DLD1 (cell line): ENCODE data around the gene PRTG.
"Not testable (repeated sequence)": the region's sequence is repeated elsewhere in the genome, so short reads cannot be mapped to it uniquely, and the experiment has no call there.

ENCODE experiments used
- in situ Hi-C: cut with HindIII; loops from 2 replicates; pipeline ENCODE4 v1.10.0; 2017; ENCODE audit warnings: low sequenced_read_pairs

PRTG gene

DNA sequence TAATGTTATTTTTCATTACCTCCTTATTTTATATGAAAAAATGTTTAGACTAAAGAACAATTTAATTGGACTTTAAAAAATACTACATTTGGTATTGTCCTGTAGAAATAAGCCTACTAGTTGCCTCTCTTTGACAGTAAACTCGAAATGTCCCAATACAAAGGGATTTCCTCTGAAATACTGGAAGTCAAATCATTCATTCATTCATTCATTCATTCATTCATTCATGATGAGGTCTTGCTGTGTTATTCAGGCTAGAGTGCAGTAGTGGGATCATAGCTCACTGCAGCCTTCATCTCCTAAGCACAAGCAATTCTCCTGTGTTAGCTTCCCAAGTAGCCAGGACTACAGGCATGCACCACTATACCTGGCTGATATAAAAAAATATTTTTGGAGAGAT, 104.2 kb downstream of the PRTG start:
- in situ Hi-C loops = no loop called here

DNA sequence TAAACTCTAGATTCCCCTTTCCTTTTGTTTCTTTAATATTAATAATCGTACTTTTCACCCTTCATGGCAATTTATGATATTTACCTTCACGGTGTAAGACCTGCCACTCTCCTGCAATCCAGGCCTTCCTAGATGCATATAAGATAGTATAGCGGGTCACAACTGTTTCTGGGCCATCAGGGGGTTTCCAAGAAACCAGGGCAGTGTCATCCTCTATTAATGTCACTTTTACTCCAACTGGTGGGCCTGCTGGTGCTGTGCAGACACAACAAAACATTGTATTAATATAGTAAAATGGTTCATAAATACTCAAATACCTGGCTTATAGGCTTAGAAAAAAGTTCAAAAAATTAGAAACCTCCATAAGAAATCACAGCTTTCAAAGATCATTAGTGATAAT, 105.9 kb downstream of the PRTG start:
- in situ Hi-C loops = no loop called here

- in situ Hi-C loops = no loop called here
Measured at GRCh38 chr15:55633731-55634130, 109.2 kb downstream of the PRTG start.

DNA sequence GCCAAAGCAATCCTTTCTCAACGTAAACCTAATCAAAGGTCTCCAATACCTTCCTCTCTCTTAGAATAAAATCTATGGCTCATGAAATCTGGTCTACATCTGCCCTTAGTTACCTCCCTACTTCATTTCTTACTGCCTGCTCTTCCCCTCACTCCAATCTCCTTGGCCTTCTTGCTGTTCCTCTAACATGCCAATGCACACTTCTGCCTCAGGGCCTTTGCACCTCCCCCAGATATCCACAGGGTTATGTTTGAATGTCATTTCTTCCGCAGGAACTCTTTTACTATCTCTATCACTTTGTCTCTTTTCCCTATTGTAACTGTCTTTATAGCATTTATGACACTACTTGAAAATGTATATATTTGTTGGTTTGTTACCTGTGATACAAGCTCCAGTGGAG, 110.5 kb downstream of the PRTG start:
- in situ Hi-C loops = no loop called here

- in situ Hi-C loops = no loop called here
Measured at GRCh38 chr15:55630858-55631257, 112.1 kb downstream of the PRTG start.

DNA sequence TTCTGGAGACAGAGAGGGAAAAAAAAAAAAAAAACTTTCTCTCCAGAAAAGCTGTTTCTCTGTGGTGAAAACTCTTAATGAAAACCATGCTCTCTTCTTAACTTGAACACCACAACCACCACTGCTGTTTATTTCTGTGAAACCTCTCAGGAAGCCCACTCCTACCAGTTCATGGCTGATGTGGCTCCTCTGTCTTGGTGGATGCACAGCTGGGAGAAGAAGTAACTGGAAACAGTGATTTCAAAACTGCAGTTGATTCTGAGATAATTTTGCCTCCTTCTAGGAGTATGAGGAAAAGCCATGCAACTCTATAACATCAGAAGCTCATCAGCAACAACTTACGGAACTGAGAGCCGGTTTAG, 114.6 kb downstream of the PRTG start:
- in situ Hi-C loops = no loop called here

- in situ Hi-C loops = no loop called here
Measured at GRCh38 chr15:55627730-55628368, 115.1 kb downstream of the PRTG start.

- in situ Hi-C loops = no loop called here
Measured at GRCh38 chr15:55619783-55620182, 123.2 kb downstream of the PRTG start.

DNA sequence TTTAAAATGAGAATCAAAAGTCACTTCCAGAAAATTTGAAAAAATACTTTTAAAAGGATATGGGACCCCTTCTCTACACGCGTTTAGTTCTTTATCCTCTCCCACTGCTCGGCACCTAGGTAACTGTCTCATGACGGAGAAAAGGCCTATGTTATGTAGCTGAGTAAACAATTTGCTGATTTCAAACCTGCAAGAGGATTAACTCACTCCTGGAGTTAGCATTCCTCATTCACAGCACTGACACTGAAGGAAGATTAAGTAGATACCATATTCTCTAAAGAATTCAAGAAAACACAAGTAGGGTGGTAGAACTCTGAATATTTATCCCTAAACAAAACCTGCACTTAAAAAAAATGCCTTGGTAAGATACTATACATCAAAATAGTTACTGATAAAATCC, 124.6 kb downstream of the PRTG start:
- in situ Hi-C loops = no loop called here

DNA sequence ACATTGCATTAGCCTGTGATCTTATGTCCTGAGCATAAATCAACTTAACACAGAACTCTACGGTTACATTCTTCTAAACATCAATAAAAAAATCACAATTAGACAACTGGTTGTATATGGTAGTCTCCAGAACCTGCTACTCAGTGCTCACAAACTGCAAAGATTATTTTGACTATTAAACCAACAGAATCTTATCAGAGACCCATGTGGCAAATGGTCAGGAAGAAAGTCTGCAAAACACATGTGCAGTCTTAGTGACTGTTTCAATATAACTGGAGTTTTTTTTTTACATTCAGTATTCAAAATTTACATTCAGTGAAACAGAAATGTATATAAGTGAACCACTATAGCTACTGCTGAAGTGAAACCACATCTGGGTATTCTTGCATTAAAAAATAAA, 127.5 kb downstream of the PRTG start:
- in situ Hi-C loops = no loop called here

DNA sequence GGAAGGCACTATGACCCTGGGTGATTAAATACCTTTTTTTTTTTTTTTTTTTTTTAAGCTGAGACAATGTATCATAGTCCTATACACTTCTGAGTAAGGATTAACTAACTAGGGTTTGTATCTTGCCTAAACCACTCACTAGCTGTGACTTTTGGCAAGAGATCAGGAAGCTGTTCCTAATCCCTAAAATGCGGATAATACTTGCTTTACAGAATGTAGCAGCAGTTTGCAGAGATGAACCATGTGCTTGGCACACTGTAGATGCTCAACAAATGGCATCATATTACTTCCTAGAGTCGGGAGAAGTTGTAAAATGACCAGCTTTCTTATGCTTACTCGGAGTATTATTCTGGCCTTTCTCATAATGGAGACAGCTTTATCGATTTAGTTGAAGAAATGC, 129.2 kb downstream of the PRTG start:
- in situ Hi-C loops = no loop called here

- in situ Hi-C loops = no loop called here
Measured at GRCh38 chr15:55606214-55606613, 136.7 kb downstream of the PRTG start.

DNA sequence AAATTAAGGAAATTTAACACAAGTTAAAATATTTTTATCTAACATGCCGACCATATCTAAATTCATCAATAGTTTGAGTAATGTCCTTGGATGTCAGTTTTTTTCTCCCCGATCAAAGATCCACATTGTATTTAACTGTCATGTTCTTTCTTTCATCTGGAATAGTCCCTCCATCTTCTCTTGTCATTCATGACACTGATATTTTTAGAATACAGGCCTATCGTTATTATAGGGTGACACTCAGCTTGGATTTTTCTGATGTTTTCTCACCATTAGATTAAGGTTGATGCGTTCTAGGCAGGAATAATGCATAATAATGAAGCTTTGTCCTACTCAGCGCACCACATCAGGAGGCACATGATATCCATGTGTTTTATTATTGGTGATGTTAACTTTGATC, 141.6 kb downstream of the PRTG start:
- in situ Hi-C loops = no loop called here

- in situ Hi-C loops = no loop called here
Measured at GRCh38 chr15:55599439-55599838, 143.5 kb downstream of the PRTG start.

DNA sequence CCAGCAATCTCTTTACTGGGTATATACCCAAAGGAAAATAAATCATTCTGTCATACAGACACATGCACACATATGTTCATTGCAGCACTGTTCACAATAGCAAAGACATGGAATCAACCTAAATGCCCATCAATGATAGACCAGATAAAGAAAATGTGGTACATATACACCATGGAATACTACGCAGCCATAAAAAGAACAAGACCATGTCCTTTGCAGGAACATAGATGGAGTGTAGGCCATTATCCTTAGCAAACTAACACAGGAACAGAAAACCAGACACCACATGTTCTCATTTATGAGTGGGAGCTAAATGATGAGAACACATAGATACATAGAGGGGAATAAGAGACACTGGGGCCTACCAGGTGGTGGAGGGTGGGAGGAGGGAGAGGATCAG, 149.9 kb downstream of the PRTG start:
- in situ Hi-C loops = not testable (repeated sequence)

- in situ Hi-C loops = no loop called here
Measured at GRCh38 chr15:55590788-55591187, 152.2 kb downstream of the PRTG start.

DNA sequence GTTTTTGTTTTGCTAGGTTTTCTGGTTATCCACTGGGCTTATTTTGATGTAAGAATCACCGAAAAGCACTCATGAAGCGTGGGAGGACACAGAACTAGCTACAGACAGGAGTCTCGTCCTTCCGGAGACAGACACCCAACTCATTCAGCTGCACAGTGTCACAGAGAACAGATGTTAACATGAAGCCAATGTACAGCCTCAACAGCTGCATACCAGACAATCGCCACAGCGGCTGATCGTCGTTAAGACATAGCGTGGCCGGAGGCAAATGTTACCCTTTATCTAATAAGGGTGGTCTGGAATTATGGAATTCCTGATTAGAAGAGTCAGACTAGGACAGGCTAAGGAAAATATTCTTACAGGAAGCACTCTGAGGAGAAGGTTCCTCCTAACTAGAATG, 153.7 kb downstream of the PRTG start:
- in situ Hi-C loops = no loop called here

GRCh38 chr15:55588815-55589115, 154.2 kb downstream of the PRTG start:
- in situ Hi-C loops = no loop called here

DNA sequence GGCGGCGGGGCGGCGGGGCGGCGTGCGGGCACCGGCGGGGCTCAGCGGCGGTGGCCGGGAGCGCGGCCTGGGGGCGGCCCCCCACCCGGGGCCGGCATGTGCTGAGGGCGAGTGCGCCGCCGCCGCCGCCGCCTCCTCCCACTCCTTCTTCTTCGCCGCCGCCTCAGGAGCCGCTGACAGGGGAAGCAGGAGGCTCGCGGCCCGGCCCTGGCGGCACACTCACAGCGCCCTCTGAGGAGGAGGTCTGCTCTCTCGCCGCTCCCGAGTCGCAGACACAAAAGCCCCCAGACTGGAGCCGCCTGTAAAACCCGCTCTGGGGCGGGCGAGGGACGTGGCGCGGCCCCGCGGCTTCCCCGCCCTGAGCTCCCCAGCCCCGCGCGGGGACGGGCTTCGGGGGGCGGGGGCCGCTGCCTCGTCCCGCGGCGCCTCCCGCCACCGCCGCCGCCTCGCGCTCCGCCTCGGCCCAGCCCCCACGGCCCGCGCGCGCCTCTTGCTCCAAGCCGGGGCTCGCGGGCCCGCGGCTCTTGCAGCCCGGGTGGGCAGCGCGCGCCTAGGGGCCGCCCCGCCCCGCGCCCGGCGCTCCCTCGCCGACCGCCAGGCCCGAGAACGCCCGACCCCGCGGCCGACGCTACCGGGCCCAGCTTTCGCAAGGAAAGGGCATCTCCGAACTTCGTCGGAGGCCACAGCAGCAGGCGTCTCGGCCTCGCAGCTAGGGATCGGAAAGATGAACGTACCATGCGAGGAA, 154.7 kb downstream of the PRTG start, which contains the start of gene PYGO1:
TSS of gene PYGO1 (minus strand) at position 276 of the 745 bp plus-strand sequence. CDS start 462 bp downstream, outside the sequence.
- in situ Hi-C loops = no loop called here

DNA sequence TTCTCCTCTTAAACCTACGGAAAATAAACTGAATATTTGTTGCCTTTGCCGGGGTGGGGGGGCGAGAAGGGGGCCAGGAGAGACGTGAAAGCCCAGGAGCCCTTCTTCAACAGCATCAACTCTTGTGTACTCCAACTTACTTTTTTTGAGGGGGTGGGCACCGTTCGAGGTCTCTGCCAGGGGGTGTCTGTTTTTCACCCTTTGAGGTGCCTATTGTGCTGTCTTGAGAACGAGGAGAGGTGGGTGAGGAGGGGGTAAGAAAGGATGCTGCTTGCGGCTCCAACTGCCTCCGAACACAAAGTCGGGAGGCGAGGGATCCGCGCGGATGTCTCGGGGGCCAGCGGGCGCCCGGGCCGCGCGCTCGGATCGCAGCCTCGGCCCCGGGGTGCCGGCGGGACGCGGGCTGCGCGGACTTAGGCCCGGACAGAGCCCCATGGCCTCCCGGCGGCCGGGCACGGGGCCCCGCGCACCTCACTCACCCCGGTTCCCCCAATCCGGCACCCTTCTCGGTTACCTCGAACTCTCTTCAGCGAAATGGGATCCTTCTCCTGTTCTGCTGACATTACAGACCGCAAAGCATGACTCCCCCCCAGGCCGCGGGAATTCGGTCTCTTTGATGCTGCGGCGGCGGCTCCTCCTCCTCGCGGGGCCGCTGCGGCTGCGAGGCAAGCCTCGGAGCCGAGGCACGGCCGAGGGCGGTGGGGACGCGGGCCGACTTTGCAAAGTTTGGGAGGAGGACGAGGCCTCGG, 155.5 kb downstream of the PRTG start:
- in situ Hi-C loops = no loop called here

- in situ Hi-C loops = no loop called here
Measured at GRCh38 chr15:55586808-55587207, 156.1 kb downstream of the PRTG start.

DNA sequence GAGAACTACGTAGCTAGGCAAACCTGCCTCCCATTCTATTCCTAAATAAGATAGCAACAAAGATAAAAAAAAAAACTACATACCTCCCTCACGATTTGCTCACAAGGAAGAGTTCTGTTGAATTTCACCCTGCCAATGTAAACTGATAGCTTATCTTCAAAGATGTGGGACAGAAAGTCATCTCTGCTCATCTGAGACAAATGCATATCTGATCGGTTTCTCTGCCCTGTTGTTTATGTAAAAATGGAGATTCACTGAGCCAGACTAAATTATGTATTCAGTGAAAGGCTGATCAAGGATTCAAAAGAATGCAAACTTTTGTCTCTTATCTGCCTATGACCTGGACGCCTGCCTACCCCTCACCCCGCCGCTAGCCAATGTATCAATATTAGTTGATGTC, 166.0 kb downstream of the PRTG start:
- in situ Hi-C loops = no loop called here
